HepG2 (cell line): ENCODE measurements around the gene NRG3. TPM values are rescaled to one million over a fixed set of nuclear protein-coding genes. Genes with fewer than 3 reads are reported as not detected.

ENCODE experiments used
- ATAC-seq: fragments of 200-7000 bp; cut with Tn5 transposase; 3 replicates; pipeline ENCODE4 v1.9.1; 2020; ENCODE audit warnings: mild to moderate bottlenecking, moderate library complexity
- BruUV-seq: library from RNA; stranded (reverse); fragments of 400-500 nt; replicated peaks from 2 replicates; lab custom pipeline; 2021; lab: Mats Ljungman, UMichigan
- CTCF ChIA-PET: fragments of 300-600 bp; formaldehyde crosslinking; extraction: SDS; loops from one replicate; lab custom pipeline; 2021; ENCODE audit warnings: low total read pairs, inconsistent platforms, low intra/inter-chr PET ratio; lab: Yijun Ruan, JAX
- POLR2A ChIA-PET: fragments of 350-600 bp; sonication (Branson Sonifier 250); formaldehyde crosslinking; loops from one replicate; lab custom pipeline; 2020; ENCODE audit warnings: antibody characterized with exemption, inconsistent platforms; lab: Yijun Ruan, JAX
- DNase-seq: peaks from one replicate; pipeline ENCODE4 v3.0.0-alpha.2; 2015; ENCODE audit warnings: low spot score
- FAIRE-seq: peaks from 3 replicates; lab custom pipeline; 2011; peaks lifted over from hg19 to GRCh38; lab: Jason Lieb, UNC
- H2AFZ ChIP-seq: one replicate; pipeline ENCODE4 v1.6.1; 2011; ENCODE audit warnings: low read length, inconsistent platforms
- H3K27ac ChIP-seq: fragments of 300-600 bp; 3 replicates; pipeline ENCODE4 v1.8.0; 2011; ENCODE audit warnings: mixed run types, mild to moderate bottlenecking, mixed read lengths, low read length, inconsistent platforms; ENCODE audit not compliant: insufficient read depth; ENCODE audit errors: extremely low read length
- H3K27me3 ChIP-seq, 2 experiments: fragments of 200-600 bp in 1 of 2; 2 replicates in 1 of 2; 3 replicates in 1 of 2; pipeline versions ENCODE4 v1.6.0 to v1.8.0; 2011; ENCODE audit warnings: low read length in 2 of 2, mild to moderate bottlenecking in 2 of 2, moderate library complexity in 2 of 2, inconsistent platforms in 1 of 2; ENCODE audit not compliant: insufficient read depth in 2 of 2, control insufficient read depth in 1 of 2
- H3K36me3 ChIP-seq, 2 experiments: fragments of 200-600 bp in 1 of 2; replicated peaks in 1 of 2; 2 replicates in 1 of 2; 3 replicates in 1 of 2; pipeline versions ENCODE4 v1.5.1 to v1.8.0; 2011; ENCODE audit warnings: low read length in 2 of 2, inconsistent platforms in 1 of 2; ENCODE audit not compliant: insufficient read depth in 2 of 2, control insufficient read depth in 1 of 2
- H3K4me1 ChIP-seq: 2 replicates; pipeline ENCODE4 v1.5.1; 2012; ENCODE audit warnings: low read length, inconsistent platforms; ENCODE audit not compliant: insufficient read depth
- H3K4me2 ChIP-seq: 2 replicates; pipeline ENCODE4 v1.6.0; 2011; ENCODE audit warnings: low read depth, low read length, inconsistent platforms
- H3K4me3 ChIP-seq, 3 experiments: fragments of 200-600 bp in 1 of 3; sonication (generic), shearing (Covaris generic) in 1 of 3; replicated peaks in 1 of 3; 2 replicates each; pipeline ENCODE4 v1.5.1; 2011 to 2016; ENCODE audit warnings: low read length in 3 of 3, inconsistent platforms in 2 of 3, low read depth in 2 of 3, mild to moderate bottlenecking in 2 of 3, control low read depth in 1 of 3, mixed read lengths in 1 of 3; ENCODE audit not compliant: insufficient read depth in 1 of 3
- H3K79me2 ChIP-seq: one replicate; pipeline ENCODE4 v1.6.1; 2011; ENCODE audit warnings: low read length, inconsistent platforms; ENCODE audit not compliant: insufficient read depth
- H3K9ac ChIP-seq: 2 replicates; pipeline ENCODE4 v1.6.0; 2011; ENCODE audit warnings: mild to moderate bottlenecking, low read depth, low read length, inconsistent platforms; ENCODE audit not compliant: insufficient read depth
- H3K9me3 ChIP-seq: 2 replicates; pipeline ENCODE4 v1.5.1; 2012; ENCODE audit warnings: mild to moderate bottlenecking, low read length
- H4K20me1 ChIP-seq: 2 replicates; pipeline ENCODE4 v1.6.0; 2011; ENCODE audit warnings: inconsistent platforms, mild to moderate bottlenecking, low read length, moderate library complexity; ENCODE audit not compliant: insufficient read depth
- CEBPB ChIP-seq: IDR thresholded peaks from 2 replicates; pipeline ENCODE4 v1.6.1; 2011; ENCODE audit warnings: low read depth, low read length, improper control_type of control experiment, borderline replicate concordance
- DR1 ChIP-seq: sonication (generic); formaldehyde crosslinking; IDR thresholded peaks from 2 replicates; pipeline ENCODE4 v1.8.0; 2021; ENCODE audit warnings: mild to moderate bottlenecking, missing genetic modification reagents, inconsistent platforms
- HDAC6 ChIP-seq: fragments of 200-600 bp; sonication (generic); IDR thresholded peaks from 2 replicates; pipeline ENCODE4 v1.7.0; 2017; ENCODE audit warnings: mild to moderate bottlenecking, antibody characterized with exemption, low read length, low read depth
- HNF4A ChIP-seq: sonication (generic); formaldehyde crosslinking; IDR thresholded peaks from 2 replicates; pipeline ENCODE4 v1.4.0; 2020; ENCODE audit warnings: missing genetic modification reagents
- NFIC ChIP-seq: IDR thresholded peaks from 2 replicates; pipeline ENCODE4 v1.6.1; 2012; ENCODE audit warnings: mild to moderate bottlenecking, low read length, inconsistent platforms
- NFKB2 ChIP-seq: sonication (generic); formaldehyde crosslinking; IDR thresholded peaks from 2 replicates; pipeline ENCODE4 v1.4.0; 2020; ENCODE audit warnings: missing genetic modification reagents, borderline replicate concordance
- NR2F1 ChIP-seq, 2 experiments: fragments of 450-650 bp in 1 of 2; formaldehyde crosslinking in 1 of 2; IDR thresholded peaks; 2 replicates each; pipeline versions ENCODE4 v1.5.0 to v1.6.1; 2016 to 2020; ENCODE audit warnings: mild to moderate bottlenecking in 1 of 2, missing compliant biosample characterization in 1 of 2, missing genetic modification reagents in 1 of 2, moderate library complexity in 1 of 2
- TCF7L2 ChIP-seq: IDR thresholded peaks from 2 replicates; pipeline ENCODE4 v1.6.1; 2011; ENCODE audit warnings: mild to moderate bottlenecking, low read depth, low read length, moderate library complexity
- ZBTB46 ChIP-seq: sonication (generic); formaldehyde crosslinking; IDR thresholded peaks from 2 replicates; pipeline ENCODE4 v1.4.0; 2020; ENCODE audit warnings: mild to moderate bottlenecking, missing genetic modification reagents, borderline replicate concordance
- ZC3H4 ChIP-seq: sonication (generic); formaldehyde crosslinking; IDR thresholded peaks from 2 replicates; pipeline ENCODE4 v1.4.0; 2020; ENCODE audit warnings: missing genetic modification reagents, borderline replicate concordance
- ZFP36L2 ChIP-seq: sonication (generic); formaldehyde crosslinking; IDR thresholded peaks from 2 replicates; pipeline ENCODE4 v1.4.0; 2020; ENCODE audit warnings: missing genetic modification reagents
- ZNF20 ChIP-seq: sonication (generic); formaldehyde crosslinking; IDR thresholded peaks from 2 replicates; pipeline ENCODE4 v1.4.0; 2020; ENCODE audit warnings: mild to moderate bottlenecking, moderate library complexity, missing genetic modification reagents
- ZNF740 ChIP-seq: sonication (generic); formaldehyde crosslinking; IDR thresholded peaks from 2 replicates; pipeline ENCODE4 v1.4.0; 2020; ENCODE audit warnings: missing genetic modification reagents
- ZNF790 ChIP-seq: sonication (generic); formaldehyde crosslinking; IDR thresholded peaks from 2 replicates; pipeline ENCODE4 v1.8.0; 2022; ENCODE audit warnings: missing genetic modification reagents, mild to moderate bottlenecking, borderline replicate concordance
- WGBS: methylation state at CpG from one replicate; pipeline ENCODE4 v1.1.6; 2017; ENCODE audit warnings: low lambda C conversion rate; 5-methylcytosine and 5-hydroxymethylcytosine counted together
- in situ Hi-C: cut with HindIII; loops from 2 replicates; pipeline ENCODE4 v1.10.0; 2017; ENCODE audit warnings: low pct_unique_long_range_greater_than_20kb; ENCODE audit not compliant: extremely low pct_ligation_motif_present
- intact Hi-C: fragments of 100-400 bp; cut with micrococcal nuclease; formaldehyde crosslinking; loops from one replicate; pipeline ENCODE4 v1.10.0; 2022; ENCODE audit not compliant: unreplicated experiment
- polyA plus RNA-seq, 8 experiments: library from polyadenylated mRNA; depleted of rRNA in 3 of 8; stranded (reverse) in 7 of 8; unstranded in 1 of 8; fragments of >200 nt; fragmentation: Illumina TruSeq in 4 of 8; extraction: Trizol in 4 of 8; gene quantifications; 2 replicates each; pipeline versions ENCODE4 v1.2.1 to v1.2.3, GENCODE V29; 2011 to 2016; ENCODE audit warnings: low read depth in 4 of 8, missing spikeins in 1 of 8, mixed read lengths in 1 of 8; ENCODE audit not compliant: insufficient read depth in 1 of 8
- total RNA-seq, 5 experiments: library from RNA; depleted of rRNA; stranded (reverse); fragments of >200 nt; fragmentation: Illumina TruSeq; extraction: Trizol; gene quantifications; 2 replicates each; pipeline ENCODE4 v1.2.3, GENCODE V29; 2016; ENCODE audit warnings: low read depth in 1 of 5

Gene NRG3
- total and polyA plus RNA-seq, 2 of the 13 experiments (the other 11 are each of a cell fraction or from before 2014, with no cell fraction given) = not detected

GRCh38 chr10:82890573-82890972 is 1015.6 kb downstream of the NRG3 start:
- 29% methylated on average over 5 of the region's 5 CpGs for WGBS
- ChIA-PET CTCF (no interaction called here), POLR2A (no interaction called here)
- H3K79me2 ChIP-seq = no peaks in the 10 kb centered on the region
- H2AFZ ChIP-seq = no peak overlapping the region
- no peaks in the 10 kb centered on the region for H3K36me3 ChIP-seq
- in situ Hi-C loops = no loop called here
- H3K9me3 ChIP-seq = peaks cover 46% of the 10 kb centered on the region
- intact Hi-C loops = no loop called here
- no peak overlapping the region for H3K4me2 ChIP-seq
- DNase-seq (no peak), ATAC-seq (no peak), FAIRE-seq (no peak)
- H4K20me1 ChIP-seq = no peaks in the 10 kb centered on the region
- H3K4me3 ChIP-seq = no peak overlapping the region
- TF ChIP-seq ZNF20 (CRISPR knock-in tag) = no peak
- peak; percentile 54; the same call in 1 of the 2 replicates for TF ChIP-seq CEBPB
- TF ChIP-seq HNF4A = no peak
- no peak overlapping the region for H3K9ac ChIP-seq
- no peaks in the 10 kb centered on the region for H3K4me1 ChIP-seq
- no TSS peak for BruUV-seq
- no peaks in the 10 kb centered on the region; a peak in 1 of 5 replicates for H3K27me3 ChIP-seq
- no peak overlapping the region for H3K27ac ChIP-seq

- no TSS peak for BruUV-seq
- Histone ChIP-seq H3K36me3 (no peaks in the 10 kb centered on the region), H4K20me1 (no peaks in the 10 kb centered on the region), H3K4me3 (no peak overlapping the region), H3K4me1 (no peaks in the 10 kb centered on the region), H3K4me2 (no peak overlapping the region), H2AFZ (no peak overlapping the region), H3K9me3 (peaks cover 68% of the 10 kb centered on the region), H3K9ac (no peak overlapping the region), H3K79me2 (no peaks in the 10 kb centered on the region), H3K27me3 (no peaks in the 10 kb centered on the region), H3K27ac (no peak overlapping the region)
- POLR2A ChIA-PET = no interaction called here
- DNase-seq (no peak), FAIRE-seq (no peak), ATAC-seq (no peak)
- CTCF ChIA-PET = no interaction called here
- in situ Hi-C loops = no loop called here
- TF ChIP-seq NR2F1 (CRISPR knock-in tag; IDR thresholded peaks at IDR 0.05) (no peak), DR1 (CRISPR knock-in tag) (no peak), HDAC6 (no peak), ZNF740 (CRISPR knock-in tag) (no peak), ZNF790 (CRISPR knock-in tag) (no peak), TCF7L2 (no peak), NFKB2 (CRISPR knock-in tag) (no peak), NFIC (no peak), ZC3H4 (CRISPR knock-in tag) (no peak), ZBTB46 (no peak), ZFP36L2 (CRISPR knock-in tag) (no peak)
- intact Hi-C loops = no loop called here
- WGBS = 0% methylated on average over 1 of the region's 1 CpG
Measured at GRCh38 chr10:82908096-82908495, 1033.1 kb downstream of the NRG3 start.
